Mesendoderm (in vitro differentiated cells): Measurements from ENCODE around the gene THADA.

ENCODE experiments used
- DNase-seq: peaks from one replicate; pipeline ENCODE4 v3.0.0; 2013
- H2AK5ac ChIP-seq: 2 replicates; pipeline ENCODE4 v1.6.1; 2013; ENCODE audit warnings: low read length, inconsistent platforms
- H2BK120ac ChIP-seq: 2 replicates; pipeline ENCODE4 v1.6.1; 2013; ENCODE audit warnings: low read depth, mild to moderate bottlenecking, low read length, moderate library complexity, mixed read lengths
- H2BK15ac ChIP-seq: replicated peaks from 2 replicates; pipeline ENCODE4 v1.6.1; 2013; ENCODE audit warnings: low read depth, mild to moderate bottlenecking, moderate library complexity
- H2BK5ac ChIP-seq: 2 replicates; pipeline ENCODE4 v1.6.1; 2013; ENCODE audit warnings: low read length, inconsistent platforms
- H3K18ac ChIP-seq: 2 replicates; pipeline ENCODE4 v1.6.1; 2013; ENCODE audit warnings: mild to moderate bottlenecking, low read length, mixed read lengths
- H3K23ac ChIP-seq: one replicate; pipeline ENCODE4 v1.6.1; 2013; ENCODE audit warnings: low read length
- H3K27ac ChIP-seq: 2 replicates; pipeline ENCODE4 v1.5.1; 2013; ENCODE audit warnings: low read depth, mild to moderate bottlenecking, inconsistent platforms, low read length, moderate library complexity
- H3K27me3 ChIP-seq: 2 replicates; pipeline ENCODE4 v1.6.1; 2013; ENCODE audit warnings: low read length, control low read depth, mild to moderate bottlenecking, inconsistent platforms; ENCODE audit not compliant: insufficient read depth, poor library complexity
- H3K36me3 ChIP-seq: 2 replicates; pipeline ENCODE4 v1.6.1; 2013; ENCODE audit warnings: low read length, inconsistent platforms; ENCODE audit not compliant: control insufficient read depth, insufficient read depth
- H3K4ac ChIP-seq: one replicate; pipeline ENCODE4 v1.6.1; 2013; ENCODE audit warnings: low read depth, mild to moderate bottlenecking, low read length, moderate library complexity
- H3K4me1 ChIP-seq: 2 replicates; pipeline ENCODE4 v1.6.1; 2013; ENCODE audit warnings: low read depth, low read length, inconsistent platforms; ENCODE audit not compliant: control insufficient read depth
- H3K4me2 ChIP-seq: 2 replicates; pipeline ENCODE4 v1.6.1; 2013; ENCODE audit warnings: low read length
- H3K4me3 ChIP-seq: 2 replicates; pipeline ENCODE4 v1.5.1; 2013; ENCODE audit warnings: mild to moderate bottlenecking, low read length
- H3K56ac ChIP-seq: one replicate; pipeline ENCODE4 v1.6.1; 2013; ENCODE audit warnings: low read length
- H3K79me1 ChIP-seq: 2 replicates; pipeline ENCODE4 v1.6.1; 2013; ENCODE audit warnings: low read length, inconsistent platforms
- H3K79me2 ChIP-seq: 2 replicates; pipeline ENCODE4 v1.6.1; 2013; ENCODE audit warnings: mild to moderate bottlenecking, low read length; ENCODE audit not compliant: control insufficient read depth, insufficient read depth
- H3K9ac ChIP-seq: 2 replicates; pipeline ENCODE4 v1.6.1; 2013; ENCODE audit warnings: low read length, inconsistent platforms
- H4K5ac ChIP-seq: one replicate; pipeline ENCODE4 v1.6.1; 2013; ENCODE audit warnings: low read length
- H4K8ac ChIP-seq: one replicate; pipeline ENCODE4 v1.6.1; 2013; ENCODE audit warnings: low read depth, mild to moderate bottlenecking, control low read depth, low read length, moderate library complexity
- WGBS: extraction: QIAGEN DNeasy Blood & Tissue Kit; methylation state at CpG from one replicate; pipeline ENCODE4 v1.1.7; 2013; ENCODE audit warnings: low lambda C conversion rate, missing lambda C conversion rate; ENCODE audit not compliant: insufficient coverage; ENCODE audit errors: extremely low coverage; 5-methylcytosine and 5-hydroxymethylcytosine counted together

Gene THADA

GRCh38 chr2:43481927-43482542 lies 113.8 kb downstream of the THADA start:
- H2AK5ac ChIP-seq, result no peak overlapping the region

GRCh38 chr2:43480874-43481273 lies 115.0 kb downstream of the THADA start:
- H2BK120ac ChIP-seq, result no peak overlapping the region
- H3K56ac ChIP-seq, result no peak overlapping the region
- H4K5ac ChIP-seq, result no peak overlapping the region
- H3K36me3 ChIP-seq, result no peaks in the 10 kb centered on the region
- H2BK15ac ChIP-seq, result no peak overlapping the region
- H3K79me1 ChIP-seq, result peaks cover 1% of the 10 kb centered on the region
- H3K79me2 ChIP-seq, result no peaks in the 10 kb centered on the region
- no peaks in the 10 kb centered on the region for H3K27me3 ChIP-seq
- no peak overlapping the region for H3K18ac ChIP-seq
- no peak overlapping the region for H4K8ac ChIP-seq
- H3K4me3 ChIP-seq, result no peak overlapping the region
- H2BK5ac ChIP-seq, result no peak overlapping the region
- no peak overlapping the region for H3K27ac ChIP-seq
- WGBS, result no CpG with 5 or more reads among the region's 3 CpGs
- no peak overlapping the region for H3K9ac ChIP-seq
- H3K23ac ChIP-seq, result no peak overlapping the region
- H3K4me1 ChIP-seq, result no peaks in the 10 kb centered on the region
- H2AK5ac ChIP-seq, result no peak overlapping the region
- H3K4ac ChIP-seq, result no peak overlapping the region
- DNase-seq, result no peak
- H3K4me2 ChIP-seq, result no peak overlapping the region

More at GRCh38 chr2:43481927-43482542, 113.8 kb downstream of the THADA start:
- no peak overlapping the region for H3K4me2 ChIP-seq
- DNase-seq, result no peak
- H3K4me1 ChIP-seq, result no peaks in the 10 kb centered on the region
- no peak overlapping the region for H3K18ac ChIP-seq
- H3K79me1 ChIP-seq, result no peaks in the 10 kb centered on the region
- H3K4ac ChIP-seq, result no peak overlapping the region
- H3K23ac ChIP-seq, result no peak overlapping the region
- no CpG with 5 or more reads among the region's 4 CpGs for WGBS
- no peaks in the 10 kb centered on the region for H3K27me3 ChIP-seq
- H2BK5ac ChIP-seq, result no peak overlapping the region
- no peak overlapping the region for H4K5ac ChIP-seq
- no peak overlapping the region for H3K4me3 ChIP-seq
- no peaks in the 10 kb centered on the region for H3K36me3 ChIP-seq
- no peaks in the 10 kb centered on the region for H3K79me2 ChIP-seq
- no peak overlapping the region for H2BK15ac ChIP-seq
- H3K56ac ChIP-seq, result no peak overlapping the region
- H4K8ac ChIP-seq, result no peak overlapping the region
- H3K27ac ChIP-seq, result no peak overlapping the region
- no peak overlapping the region for H2BK120ac ChIP-seq
- no peak overlapping the region for H3K9ac ChIP-seq

- peaks cover 1% of the 10 kb centered on the region for H3K79me1 ChIP-seq
- H4K8ac ChIP-seq, result no peak overlapping the region
- H2BK5ac ChIP-seq, result no peak overlapping the region
- no peak overlapping the region for H3K9ac ChIP-seq
- H3K27me3 ChIP-seq, result no peaks in the 10 kb centered on the region
- H3K4ac ChIP-seq, result no peak overlapping the region
- no peaks in the 10 kb centered on the region for H3K36me3 ChIP-seq
- H2BK15ac ChIP-seq, result no peak overlapping the region
- WGBS, result no CpG with 5 or more reads among the region's 3 CpGs
- H3K4me3 ChIP-seq, result no peak overlapping the region
- H3K79me2 ChIP-seq, result no peaks in the 10 kb centered on the region
- H2AK5ac ChIP-seq, result no peak overlapping the region
- no peak overlapping the region for H3K18ac ChIP-seq
- no peak overlapping the region for H3K56ac ChIP-seq
- no peak overlapping the region for H2BK120ac ChIP-seq
- no peak for DNase-seq
- H3K23ac ChIP-seq, result no peak overlapping the region
- H3K4me1 ChIP-seq, result no peaks in the 10 kb centered on the region
- H4K5ac ChIP-seq, result no peak overlapping the region
- H3K27ac ChIP-seq, result no peak overlapping the region
- H3K4me2 ChIP-seq, result no peak overlapping the region
These were observed 117.3 kb downstream of the THADA start for GRCh38 chr2:43478412-43479086.

GRCh38 chr2:43475922-43476321 lies 119.9 kb downstream of the THADA start:
- H3K36me3 ChIP-seq, result no peaks in the 10 kb centered on the region
- H3K27me3 ChIP-seq, result no peaks in the 10 kb centered on the region
- H2BK120ac ChIP-seq, result no peak overlapping the region
- no peak overlapping the region for H3K27ac ChIP-seq
- H3K23ac ChIP-seq, result no peak overlapping the region
- H2BK15ac ChIP-seq, result no peak overlapping the region
- no peak overlapping the region for H3K4me2 ChIP-seq
- no peak overlapping the region for H3K4me3 ChIP-seq
- no peak overlapping the region for H3K18ac ChIP-seq
- no peaks in the 10 kb centered on the region for H3K79me2 ChIP-seq
- H3K4ac ChIP-seq, result no peak overlapping the region
- no peak overlapping the region for H2BK5ac ChIP-seq
- no peak overlapping the region for H4K5ac ChIP-seq
- DNase-seq, result no peak
- H3K9ac ChIP-seq, result no peak overlapping the region
- no CpG with 5 or more reads among the region's 2 CpGs for WGBS
- no peak overlapping the region for H2AK5ac ChIP-seq
- peaks cover 1% of the 10 kb centered on the region for H3K79me1 ChIP-seq
- H3K4me1 ChIP-seq, result no peaks in the 10 kb centered on the region
- H3K56ac ChIP-seq, result no peak overlapping the region
- no peak overlapping the region for H4K8ac ChIP-seq

- no peak for DNase-seq
- no peak overlapping the region for H3K18ac ChIP-seq
- no peak overlapping the region for H3K56ac ChIP-seq
- no peak overlapping the region for H3K4ac ChIP-seq
- H2BK15ac ChIP-seq, result no peak overlapping the region
- no peak overlapping the region for H3K4me2 ChIP-seq
- H2AK5ac ChIP-seq, result no peak overlapping the region
- no peaks in the 10 kb centered on the region for H3K79me2 ChIP-seq
- H4K8ac ChIP-seq, result no peak overlapping the region
- H3K36me3 ChIP-seq, result no peaks in the 10 kb centered on the region
- H2BK5ac ChIP-seq, result no peak overlapping the region
- H3K9ac ChIP-seq, result no peak overlapping the region
- no peaks in the 10 kb centered on the region for H3K27me3 ChIP-seq
- WGBS, result 100% methylated on average over 1 of the region's 10 CpGs
- no peak overlapping the region for H3K27ac ChIP-seq
- H3K23ac ChIP-seq, result no peak overlapping the region
- H4K5ac ChIP-seq, result no peak overlapping the region
- no peak overlapping the region for H3K4me3 ChIP-seq
- H3K79me1 ChIP-seq, result peaks cover 1% of the 10 kb centered on the region
- H3K4me1 ChIP-seq, result no peaks in the 10 kb centered on the region
- no peak overlapping the region for H2BK120ac ChIP-seq
These were observed 120.5 kb downstream of the THADA start for GRCh38 chr2:43475137-43475846.
